ENCODE data around the gene PRKCSH. TPM values are rescaled to one million over a fixed set of nuclear protein-coding genes. Genes with fewer than 3 reads are reported as not detected.
A peak's percentile ranks its signal among the peaks of the same experiment; 100 is the strongest.

The PRKCSH gene
- total RNA-seq, 1 donor from 2014 or later = 318 TPM

GRCh38 chr19:11495885-11496284, 60.5 kb downstream of the PRKCSH start:
- peaks cover 11% of the 10 kb centered on the region for H3K36me3 Mint-ChIP-seq (ENCODE audit: low read depth)
- DNase-seq (ENCODE audit: low spot score) = no peak
- H3K27me3 Mint-ChIP-seq (ENCODE audit: low read depth) = no peaks in the 10 kb centered on the region
- no peaks in the 10 kb centered on the region for H3K9me3 Mint-ChIP-seq (ENCODE audit: low read depth)
- H3K27ac Mint-ChIP-seq (ENCODE audit: unreplicated experiment) = no peak overlapping the region
- no peaks in the 10 kb centered on the region for H3K4me1 Mint-ChIP-seq (ENCODE audit: low read depth)
- TF ChIP-seq CTCF (IDR thresholded peaks at IDR 0.05) = no peak
- no peak overlapping the region for H3K4me3 Mint-ChIP-seq (ENCODE audit: unreplicated experiment)

- DNase-seq (ENCODE audit: low spot score) = no peak
- H3K36me3 Mint-ChIP-seq (ENCODE audit: low read depth) = peaks cover 8% of the 10 kb centered on the region
- peak overlapping the region; percentile 59 for H3K27ac Mint-ChIP-seq (ENCODE audit: unreplicated experiment)
- no peaks in the 10 kb centered on the region for H3K4me1 Mint-ChIP-seq (ENCODE audit: low read depth)
- H3K4me3 Mint-ChIP-seq (ENCODE audit: unreplicated experiment) = no peak overlapping the region
- peak; percentile 83 for TF ChIP-seq CTCF (IDR thresholded peaks at IDR 0.05)
- no peaks in the 10 kb centered on the region for H3K27me3 Mint-ChIP-seq (ENCODE audit: low read depth)
- H3K9me3 Mint-ChIP-seq (ENCODE audit: low read depth) = no peaks in the 10 kb centered on the region
Measured at GRCh38 chr19:11496391-11497163, 61.1 kb downstream of the PRKCSH start.

- Mint-ChIP-seq H3K36me3 (ENCODE audit: low read depth) (peaks cover 11% of the 10 kb centered on the region), H3K9me3 (ENCODE audit: low read depth) (no peaks in the 10 kb centered on the region), H3K4me1 (ENCODE audit: low read depth) (peaks cover under 1% of the 10 kb centered on the region), H3K27me3 (ENCODE audit: low read depth) (no peaks in the 10 kb centered on the region), H3K4me3 (ENCODE audit: unreplicated experiment) (no peak overlapping the region), H3K27ac (ENCODE audit: unreplicated experiment) (no peak overlapping the region)
- no peak for DNase-seq (ENCODE audit: low spot score)
- TF ChIP-seq CTCF (IDR thresholded peaks at IDR 0.05) = no peak
Measured at GRCh38 chr19:11499220-11499726, 63.8 kb downstream of the PRKCSH start.

- Mint-ChIP-seq H3K9me3 (ENCODE audit: low read depth) (no peaks in the 10 kb centered on the region), H3K27ac (ENCODE audit: unreplicated experiment) (no peak overlapping the region)
Measured at GRCh38 chr19:11499890-11500420, 64.5 kb downstream of the PRKCSH start.

More at GRCh38 chr19:11499890-11500420, 64.5 kb downstream of the PRKCSH start:
- TF ChIP-seq CTCF (IDR thresholded peaks at IDR 0.05) = no peak
- no peak overlapping the region for H3K4me3 Mint-ChIP-seq (ENCODE audit: unreplicated experiment)
- H3K27me3 Mint-ChIP-seq (ENCODE audit: low read depth) = no peaks in the 10 kb centered on the region
- H3K4me1 Mint-ChIP-seq (ENCODE audit: low read depth) = peaks cover 7% of the 10 kb centered on the region
- H3K36me3 Mint-ChIP-seq (ENCODE audit: low read depth) = peaks cover 10% of the 10 kb centered on the region
- no peak for DNase-seq (ENCODE audit: low spot score)

Small RNA genes lying within 50 kb of the gene (microRNA-seq; reads per million reads assigned to microRNA genes)
- not detected for gene MIR7974 (ENCODE audit: borderline number of aligned reads)

Other genes starting within 250 kb of the PRKCSH start
- 238 to 345 TPM (median 243 TPM) in 3 replicates for gene KANK2, start 238.1 kb upstream of the PRKCSH start, total RNA-seq
- not detected in 3 replicates for gene ANGPTL8, start 196.0 kb upstream of the PRKCSH start, total RNA-seq
- gene DOCK6, start 173.1 kb upstream of the PRKCSH start, total RNA-seq = 40.7 to 46.0 TPM (median 44.4 TPM) in 3 replicates
- not detected in 3 replicates for gene TSPAN16, start 139.5 kb upstream of the PRKCSH start, total RNA-seq
- 2.1 to 8.9 TPM (median 8.1 TPM) in 3 replicates for gene RAB3D, start 96.0 kb upstream of the PRKCSH start, total RNA-seq
- 35.4 to 49.4 TPM (median 39.2 TPM) in 3 replicates for gene TMEM205, start 89.4 kb upstream of the PRKCSH start, total RNA-seq
- 19.8 to 22.4 TPM (median 20.5 TPM) in 3 replicates for gene CCDC159, start 89.1 kb upstream of the PRKCSH start, total RNA-seq
- 67.6 to 74.7 TPM (median 72.3 TPM) in 3 replicates for gene PLPPR2, start 80.2 kb upstream of the PRKCSH start, total RNA-seq
- 1.1 to 1.5 TPM (median 1.4 TPM) in 3 replicates for gene SWSAP1, start 61.0 kb upstream of the PRKCSH start, total RNA-seq
- gene EPOR, start 51.3 kb upstream of the PRKCSH start, total RNA-seq = 1.4 to 2.8 TPM (median 2.6 TPM) in 3 replicates
- gene RGL3, start 16.3 kb upstream of the PRKCSH start, total RNA-seq = 0.70 to 0.97 TPM in 2 of 3 replicates, not detected in the other
- gene ODAD3, start 514 bp upstream of the PRKCSH start, total RNA-seq = 0.15 to 0.68 TPM (median 0.31 TPM) in 3 replicates
- 0.07 TPM in 1 of 3 replicates, not detected in the others for gene ELAVL3, start 45.4 kb downstream of the PRKCSH start, total RNA-seq
- 6.8 to 8.6 TPM (median 8.2 TPM) in 3 replicates for gene ZNF653, start 70.2 kb downstream of the PRKCSH start, total RNA-seq
- 20.3 to 27.9 TPM (median 20.5 TPM) in 3 replicates for gene ECSIT, start 93.5 kb downstream of the PRKCSH start, total RNA-seq
- gene CNN1, start 103.2 kb downstream of the PRKCSH start, total RNA-seq = 20.1 to 213 TPM (median 199 TPM) in 3 replicates
- 36.2 to 43.8 TPM (median 37.7 TPM) in 3 replicates for gene ELOF1, start 123.6 kb downstream of the PRKCSH start, total RNA-seq
- gene ACP5, start 142.0 kb downstream of the PRKCSH start, total RNA-seq = 0.45 TPM in 1 of 3 replicates, not detected in the others
- gene ZNF627, start 161.8 kb downstream of the PRKCSH start, total RNA-seq = 13.0 to 14.2 TPM (median 13.6 TPM) in 3 replicates

All from chondrocyte (in vitro differentiated cells).